HepG2 (cell line): ENCODE data around the gene PLCB4. TPM values are rescaled to one million over a fixed set of nuclear protein-coding genes. Genes with fewer than 3 reads are reported as not detected.

Experiments
- ATAC-seq: fragments of 200-7000 bp; cut with Tn5 transposase; 3 replicates; pipeline ENCODE4 v1.9.1; 2020; ENCODE audit warnings: mild to moderate bottlenecking, moderate library complexity
- BruUV-seq: library from RNA; stranded (reverse); fragments of 400-500 nt; replicated peaks from 2 replicates; lab custom pipeline; 2021; lab: Mats Ljungman, UMichigan
- CTCF ChIA-PET: fragments of 300-600 bp; formaldehyde crosslinking; extraction: SDS; loops from one replicate; lab custom pipeline; 2021; ENCODE audit warnings: low total read pairs, inconsistent platforms, low intra/inter-chr PET ratio; lab: Yijun Ruan, JAX
- POLR2A ChIA-PET: fragments of 350-600 bp; sonication (Branson Sonifier 250); formaldehyde crosslinking; loops from one replicate; lab custom pipeline; 2020; ENCODE audit warnings: antibody characterized with exemption, inconsistent platforms; lab: Yijun Ruan, JAX
- DNase-seq: peaks from one replicate; pipeline ENCODE4 v3.0.0-alpha.2; 2015; ENCODE audit warnings: low spot score
- FAIRE-seq: peaks from 3 replicates; lab custom pipeline; 2011; peaks lifted over from hg19 to GRCh38; lab: Jason Lieb, UNC
- H2AFZ ChIP-seq: one replicate; pipeline ENCODE4 v1.6.1; 2011; ENCODE audit warnings: low read length, inconsistent platforms
- H3K27ac ChIP-seq: fragments of 300-600 bp; 3 replicates; pipeline ENCODE4 v1.8.0; 2011; ENCODE audit warnings: mixed run types, mild to moderate bottlenecking, mixed read lengths, low read length, inconsistent platforms; ENCODE audit not compliant: insufficient read depth; ENCODE audit errors: extremely low read length
- H3K27me3 ChIP-seq, 2 experiments: fragments of 200-600 bp in 1 of 2; 2 replicates in 1 of 2; 3 replicates in 1 of 2; pipeline versions ENCODE4 v1.6.0 to v1.8.0; 2011; ENCODE audit warnings: low read length in 2 of 2, mild to moderate bottlenecking in 2 of 2, moderate library complexity in 2 of 2, inconsistent platforms in 1 of 2; ENCODE audit not compliant: insufficient read depth in 2 of 2, control insufficient read depth in 1 of 2
- H3K36me3 ChIP-seq, 2 experiments: fragments of 200-600 bp in 1 of 2; replicated peaks in 1 of 2; 2 replicates in 1 of 2; 3 replicates in 1 of 2; pipeline versions ENCODE4 v1.5.1 to v1.8.0; 2011; ENCODE audit warnings: low read length in 2 of 2, inconsistent platforms in 1 of 2; ENCODE audit not compliant: insufficient read depth in 2 of 2, control insufficient read depth in 1 of 2
- H3K4me1 ChIP-seq: 2 replicates; pipeline ENCODE4 v1.5.1; 2012; ENCODE audit warnings: low read length, inconsistent platforms; ENCODE audit not compliant: insufficient read depth
- H3K4me2 ChIP-seq: 2 replicates; pipeline ENCODE4 v1.6.0; 2011; ENCODE audit warnings: low read depth, low read length, inconsistent platforms
- H3K4me3 ChIP-seq, 3 experiments: fragments of 200-600 bp in 1 of 3; sonication (generic), shearing (Covaris generic) in 1 of 3; replicated peaks in 1 of 3; 2 replicates each; pipeline ENCODE4 v1.5.1; 2011 to 2016; ENCODE audit warnings: low read length in 3 of 3, inconsistent platforms in 2 of 3, low read depth in 2 of 3, mild to moderate bottlenecking in 2 of 3, control low read depth in 1 of 3, mixed read lengths in 1 of 3; ENCODE audit not compliant: insufficient read depth in 1 of 3
- H3K79me2 ChIP-seq: one replicate; pipeline ENCODE4 v1.6.1; 2011; ENCODE audit warnings: low read length, inconsistent platforms; ENCODE audit not compliant: insufficient read depth
- H3K9ac ChIP-seq: 2 replicates; pipeline ENCODE4 v1.6.0; 2011; ENCODE audit warnings: mild to moderate bottlenecking, low read depth, low read length, inconsistent platforms; ENCODE audit not compliant: insufficient read depth
- H3K9me3 ChIP-seq: 2 replicates; pipeline ENCODE4 v1.5.1; 2012; ENCODE audit warnings: mild to moderate bottlenecking, low read length
- H4K20me1 ChIP-seq: 2 replicates; pipeline ENCODE4 v1.6.0; 2011; ENCODE audit warnings: inconsistent platforms, mild to moderate bottlenecking, low read length, moderate library complexity; ENCODE audit not compliant: insufficient read depth
- CBX1 ChIP-seq: IDR thresholded peaks from one replicate; pipeline ENCODE4 v1.6.1; 2016; ENCODE audit warnings: antibody characterized with exemption, low read depth
- HMG20A ChIP-seq: IDR thresholded peaks from 2 replicates; pipeline ENCODE4 v1.6.1; 2016; ENCODE audit warnings: borderline replicate concordance
- IKZF1 ChIP-seq: fragments of 450-650 bp; IDR thresholded peaks from 2 replicates; pipeline ENCODE4 v1.7.1; 2016
- KLF16 ChIP-seq, 2 experiments: sonication (generic) in 1 of 2; formaldehyde crosslinking in 1 of 2; IDR thresholded peaks; 2 replicates each; pipeline versions ENCODE4 v1.6.1 to v1.8.0; 2016 to 2023; ENCODE audit warnings: missing genetic modification reagents in 2 of 2, missing compliant biosample characterization in 1 of 2
- NR2F1 ChIP-seq, 2 experiments: fragments of 450-650 bp in 1 of 2; formaldehyde crosslinking in 1 of 2; IDR thresholded peaks; 2 replicates each; pipeline versions ENCODE4 v1.5.0 to v1.6.1; 2016 to 2020; ENCODE audit warnings: mild to moderate bottlenecking in 1 of 2, missing compliant biosample characterization in 1 of 2, missing genetic modification reagents in 1 of 2, moderate library complexity in 1 of 2
- RCOR2 ChIP-seq: IDR thresholded peaks from 2 replicates; pipeline ENCODE4 v1.6.1; 2016; ENCODE audit warnings: missing biosample characterization, missing genetic modification reagents
- SIX1 ChIP-seq: sonication (generic); formaldehyde crosslinking; IDR thresholded peaks from 2 replicates; pipeline ENCODE4 v1.4.0; 2020; ENCODE audit warnings: missing genetic modification reagents, borderline replicate concordance
- ZBTB7B ChIP-seq: sonication (generic); formaldehyde crosslinking; IDR thresholded peaks from 2 replicates; pipeline ENCODE4 v1.4.0; 2020; ENCODE audit warnings: missing genetic modification reagents
- ZFP41 ChIP-seq: sonication (generic); formaldehyde crosslinking; IDR thresholded peaks from 2 replicates; pipeline ENCODE4 v1.4.0; 2020; ENCODE audit warnings: mild to moderate bottlenecking, missing genetic modification reagents, borderline replicate concordance
- ZNF3 ChIP-seq: IDR thresholded peaks from 2 replicates; pipeline ENCODE4 v1.7.0; 2017; ENCODE audit warnings: inconsistent platforms
- ZNF713 ChIP-seq: sonication (generic); formaldehyde crosslinking; IDR thresholded peaks from 2 replicates; pipeline ENCODE4 v1.4.0; 2020; ENCODE audit warnings: mild to moderate bottlenecking, missing genetic modification reagents
- ZNF761 ChIP-seq: sonication (generic); formaldehyde crosslinking; conservative IDR thresholded peaks from 2 replicates; pipeline ENCODE4 v1.4.0; 2020; ENCODE audit warnings: mild to moderate bottlenecking, missing genetic modification reagents
- ZSCAN25 ChIP-seq: sonication (generic); formaldehyde crosslinking; IDR thresholded peaks from 2 replicates; pipeline ENCODE4 v1.8.0; 2022; ENCODE audit warnings: mild to moderate bottlenecking, missing genetic modification reagents
- WGBS: methylation state at CpG from one replicate; pipeline ENCODE4 v1.1.6; 2017; ENCODE audit warnings: low lambda C conversion rate; 5-methylcytosine and 5-hydroxymethylcytosine counted together
- in situ Hi-C: cut with HindIII; loops from 2 replicates; pipeline ENCODE4 v1.10.0; 2017; ENCODE audit warnings: low pct_unique_long_range_greater_than_20kb; ENCODE audit not compliant: extremely low pct_ligation_motif_present
- intact Hi-C: fragments of 100-400 bp; cut with micrococcal nuclease; formaldehyde crosslinking; loops from one replicate; pipeline ENCODE4 v1.10.0; 2022; ENCODE audit not compliant: unreplicated experiment
- polyA plus RNA-seq, 8 experiments: library from polyadenylated mRNA; depleted of rRNA in 3 of 8; stranded (reverse) in 7 of 8; unstranded in 1 of 8; fragments of >200 nt; fragmentation: Illumina TruSeq in 4 of 8; extraction: Trizol in 4 of 8; gene quantifications; 2 replicates each; pipeline versions ENCODE4 v1.2.1 to v1.2.3, GENCODE V29; 2011 to 2016; ENCODE audit warnings: low read depth in 4 of 8, missing spikeins in 1 of 8, mixed read lengths in 1 of 8; ENCODE audit not compliant: insufficient read depth in 1 of 8
- total RNA-seq, 5 experiments: library from RNA; depleted of rRNA; stranded (reverse); fragments of >200 nt; fragmentation: Illumina TruSeq; extraction: Trizol; gene quantifications; 2 replicates each; pipeline ENCODE4 v1.2.3, GENCODE V29; 2016; ENCODE audit warnings: low read depth in 1 of 5
- TF ChIP-seq, protein P1 (sequence below): sonication (generic); formaldehyde crosslinking; IDR thresholded peaks from 2 replicates; pipeline ENCODE4 v1.4.0; 2020; ENCODE audit warnings: missing genetic modification reagents, mild to moderate bottlenecking, borderline replicate concordance
- TF ChIP-seq, protein P2 (sequence below): sonication (generic); formaldehyde crosslinking; IDR thresholded peaks from 2 replicates; pipeline ENCODE4 v1.5.0; 2020; ENCODE audit warnings: mild to moderate bottlenecking, missing genetic modification reagents
- TF ChIP-seq, protein P3 (sequence below): sonication (generic); formaldehyde crosslinking; IDR thresholded peaks from 2 replicates; pipeline ENCODE4 v1.8.1; 2022; ENCODE audit warnings: mild to moderate bottlenecking, missing genetic modification reagents
- TF ChIP-seq, protein P4 (sequence below): sonication (generic); formaldehyde crosslinking; IDR thresholded peaks from 2 replicates; pipeline ENCODE4 v1.8.0; 2022; ENCODE audit warnings: mild to moderate bottlenecking, missing genetic modification reagents, moderate library complexity

PLCB4 gene
- total and polyA plus RNA-seq, 2 of the 13 experiments (the other 11 are each of a cell fraction or from before 2014, with no cell fraction given), result 0.01 TPM; not detected in 1

DNA sequence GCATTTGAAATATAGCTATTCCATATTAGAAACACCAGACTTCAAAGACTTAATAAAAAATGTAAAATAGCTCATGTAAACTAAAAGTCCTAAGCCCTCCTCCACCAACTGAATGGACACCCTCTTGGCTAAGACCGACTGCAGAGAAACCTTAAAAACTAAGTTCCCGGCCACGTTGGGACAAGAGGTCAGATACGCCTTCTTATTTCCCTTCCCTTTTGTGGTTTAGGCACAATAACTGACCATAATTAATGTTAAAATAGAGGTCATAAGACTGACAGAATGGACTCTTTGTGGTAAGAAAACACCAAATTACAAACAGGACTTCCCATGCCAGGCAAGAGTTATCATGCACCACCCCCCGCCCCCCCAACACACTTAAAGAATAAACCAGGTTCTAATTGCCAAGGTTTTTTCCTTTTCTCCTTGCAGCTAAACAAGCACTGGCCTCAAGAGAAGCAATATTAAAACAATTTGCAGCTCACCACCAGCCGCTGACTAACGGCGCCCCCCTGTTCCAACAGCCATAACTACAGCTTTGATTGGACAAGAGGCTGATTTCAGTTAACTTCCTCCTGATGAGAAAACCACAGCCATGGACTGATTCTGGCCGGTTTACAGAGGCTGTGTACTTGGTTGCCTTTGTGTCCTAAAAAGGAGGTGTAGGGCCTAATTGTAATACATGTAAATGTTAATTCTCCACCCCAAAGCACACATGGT is 434.8 kb downstream of the PLCB4 start:
- Histone ChIP-seq H4K20me1 (no peaks in the 10 kb centered on the region), H3K79me2 (no peaks in the 10 kb centered on the region), H3K36me3 (no peaks in the 10 kb centered on the region), H3K27me3 (peaks cover 5 to 36% of the 10 kb centered on the region in 2 experiments), H3K9me3 (no peaks in the 10 kb centered on the region), H3K4me1 (no peaks in the 10 kb centered on the region), H3K9ac (no peak overlapping the region), H3K27ac (no peak overlapping the region), H3K4me3 (no peak overlapping the region), H3K4me2 (no peak overlapping the region), H2AFZ (no peak overlapping the region)
- no peak for ATAC-seq
- FAIRE-seq, result no peak
- BruUV-seq, result no TSS peak
- intact Hi-C loops, result no loop called here
- in situ Hi-C loops, result no loop called here
- WGBS, result 19% methylated on average over 9 of the region's 9 CpGs
- ChIA-PET POLR2A (no interaction called here), CTCF (no interaction called here)
- no peak for DNase-seq
- no peak for TF ChIP-seq NR2F1 (CRISPR knock-in tag; IDR thresholded peaks at IDR 0.05)
- no peak for TF ChIP-seq ZBTB7B (CRISPR knock-in tag)
- TF ChIP-seq CBX1, result no peak
- no peak for TF ChIP-seq ZNF761 (CRISPR knock-in tag)
- TF ChIP-seq ZNF3 (CRISPR knock-in tag), result no peak
- TF ChIP-seq, protein P1, sequence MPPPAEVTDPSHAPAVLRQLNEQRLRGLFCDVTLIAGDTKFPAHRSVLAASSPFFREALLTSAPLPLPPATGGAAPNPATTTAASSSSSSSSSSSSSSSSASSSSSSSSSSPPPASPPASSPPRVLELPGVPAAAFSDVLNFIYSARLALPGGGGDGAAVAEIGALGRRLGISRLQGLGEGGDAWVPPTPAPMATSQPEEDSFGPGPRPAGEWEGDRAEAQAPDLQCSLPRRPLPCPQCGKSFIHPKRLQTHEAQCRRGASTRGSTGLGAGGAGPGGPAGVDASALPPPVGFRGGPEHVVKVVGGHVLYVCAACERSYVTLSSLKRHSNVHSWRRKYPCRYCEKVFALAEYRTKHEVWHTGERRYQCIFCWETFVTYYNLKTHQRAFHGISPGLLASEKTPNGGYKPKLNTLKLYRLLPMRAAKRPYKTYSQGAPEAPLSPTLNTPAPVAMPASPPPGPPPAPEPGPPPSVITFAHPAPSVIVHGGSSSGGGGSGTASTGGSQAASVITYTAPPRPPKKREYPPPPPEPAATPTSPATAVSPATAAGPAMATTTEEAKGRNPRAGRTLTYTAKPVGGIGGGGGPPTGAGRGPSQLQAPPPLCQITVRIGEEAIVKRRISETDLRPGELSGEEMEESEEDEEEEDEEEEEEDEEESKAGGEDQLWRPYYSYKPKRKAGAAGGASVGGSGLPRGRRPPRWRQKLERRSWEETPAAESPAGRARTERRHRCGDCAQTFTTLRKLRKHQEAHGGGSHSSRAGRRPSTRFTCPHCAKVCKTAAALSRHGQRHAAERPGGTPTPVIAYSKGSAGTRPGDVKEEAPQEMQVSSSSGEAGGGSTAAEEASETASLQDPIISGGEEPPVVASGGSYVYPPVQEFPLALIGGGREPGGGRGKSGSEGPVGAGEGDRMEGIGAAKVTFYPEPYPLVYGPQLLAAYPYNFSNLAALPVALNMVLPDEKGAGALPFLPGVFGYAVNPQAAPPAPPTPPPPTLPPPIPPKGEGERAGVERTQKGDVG, result no peak
- no peak for TF ChIP-seq ZNF713
- TF ChIP-seq, protein P2, sequence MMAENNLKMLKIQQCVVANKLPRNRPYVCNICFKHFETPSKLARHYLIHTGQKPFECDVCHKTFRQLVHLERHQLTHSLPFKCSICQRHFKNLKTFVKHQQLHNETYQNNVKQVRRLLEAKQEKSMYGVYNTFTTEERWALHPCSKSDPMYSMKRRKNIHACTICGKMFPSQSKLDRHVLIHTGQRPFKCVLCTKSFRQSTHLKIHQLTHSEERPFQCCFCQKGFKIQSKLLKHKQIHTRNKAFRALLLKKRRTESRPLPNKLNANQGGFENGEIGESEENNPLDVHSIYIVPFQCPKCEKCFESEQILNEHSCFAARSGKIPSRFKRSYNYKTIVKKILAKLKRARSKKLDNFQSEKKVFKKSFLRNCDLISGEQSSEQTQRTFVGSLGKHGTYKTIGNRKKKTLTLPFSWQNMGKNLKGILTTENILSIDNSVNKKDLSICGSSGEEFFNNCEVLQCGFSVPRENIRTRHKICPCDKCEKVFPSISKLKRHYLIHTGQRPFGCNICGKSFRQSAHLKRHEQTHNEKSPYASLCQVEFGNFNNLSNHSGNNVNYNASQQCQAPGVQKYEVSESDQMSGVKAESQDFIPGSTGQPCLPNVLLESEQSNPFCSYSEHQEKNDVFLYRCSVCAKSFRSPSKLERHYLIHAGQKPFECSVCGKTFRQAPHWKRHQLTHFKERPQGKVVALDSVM (CRISPR knock-in tag), result no peak
- no peak for TF ChIP-seq KLF16 (CRISPR knock-in tag; IDR thresholded peaks at IDR 0.05)
- no peak for TF ChIP-seq ZFP41 (CRISPR knock-in tag)
- TF ChIP-seq, protein P3, sequence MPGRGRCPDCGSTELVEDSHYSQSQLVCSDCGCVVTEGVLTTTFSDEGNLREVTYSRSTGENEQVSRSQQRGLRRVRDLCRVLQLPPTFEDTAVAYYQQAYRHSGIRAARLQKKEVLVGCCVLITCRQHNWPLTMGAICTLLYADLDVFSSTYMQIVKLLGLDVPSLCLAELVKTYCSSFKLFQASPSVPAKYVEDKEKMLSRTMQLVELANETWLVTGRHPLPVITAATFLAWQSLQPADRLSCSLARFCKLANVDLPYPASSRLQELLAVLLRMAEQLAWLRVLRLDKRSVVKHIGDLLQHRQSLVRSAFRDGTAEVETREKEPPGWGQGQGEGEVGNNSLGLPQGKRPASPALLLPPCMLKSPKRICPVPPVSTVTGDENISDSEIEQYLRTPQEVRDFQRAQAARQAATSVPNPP (CRISPR knock-in tag), result no peak
- TF ChIP-seq SIX1, result no peak
- TF ChIP-seq, protein P4, sequence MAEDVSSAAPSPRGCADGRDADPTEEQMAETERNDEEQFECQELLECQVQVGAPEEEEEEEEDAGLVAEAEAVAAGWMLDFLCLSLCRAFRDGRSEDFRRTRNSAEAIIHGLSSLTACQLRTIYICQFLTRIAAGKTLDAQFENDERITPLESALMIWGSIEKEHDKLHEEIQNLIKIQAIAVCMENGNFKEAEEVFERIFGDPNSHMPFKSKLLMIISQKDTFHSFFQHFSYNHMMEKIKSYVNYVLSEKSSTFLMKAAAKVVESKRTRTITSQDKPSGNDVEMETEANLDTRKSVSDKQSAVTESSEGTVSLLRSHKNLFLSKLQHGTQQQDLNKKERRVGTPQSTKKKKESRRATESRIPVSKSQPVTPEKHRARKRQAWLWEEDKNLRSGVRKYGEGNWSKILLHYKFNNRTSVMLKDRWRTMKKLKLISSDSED (CRISPR knock-in tag), result no peak
- no peak for TF ChIP-seq ZSCAN25 (CRISPR knock-in tag)
- TF ChIP-seq IKZF1, result no peak
- TF ChIP-seq RCOR2 (CRISPR knock-in tag), result no peak
- no peak for TF ChIP-seq HMG20A (CRISPR knock-in tag)
